Panc1 (cell line): ENCODE data around the gene SCYGR3. TPM values are rescaled to one million over a fixed set of nuclear protein-coding genes. Genes with fewer than 3 reads are reported as not detected.

Experiments
- ATAC-seq: fragments of 200-7000 bp; cut with Tn5 transposase; 2 replicates; pipeline ENCODE4 v1.9.1; 2020; ENCODE audit warnings: mild to moderate bottlenecking, moderate library complexity
- Bru-seq: library from RNA; stranded (reverse); fragments of 400-500 nt; gene quantifications from one replicate; lab custom pipeline; 2021; lab: Mats Ljungman, UMichigan
- BruChase-seq, 2 experiments: library from RNA; stranded (reverse); fragments of 400-500 nt; gene quantifications; one replicate each; lab custom pipeline; 2021; lab: Mats Ljungman, UMichigan
- BruUV-seq: library from RNA; stranded (reverse); fragments of 400-500 nt; replicated peaks from 2 replicates; lab custom pipeline; 2021; lab: Mats Ljungman, UMichigan
- CTCF ChIA-PET: fragments of 300-600 bp; sonication (Branson Sonifier 250); formaldehyde crosslinking; loops from one replicate; lab custom pipeline; 2022; ENCODE audit warnings: antibody characterized with exemption; lab: Charles Lee
- POLR2A ChIA-PET: fragments of 300-600 bp; sonication (Branson Sonifier 250); formaldehyde crosslinking; loops from one replicate; lab custom pipeline; 2022; ENCODE audit warnings: antibody characterized with exemption; lab: Charles Lee
- DNase-seq: peaks from one replicate; pipeline ENCODE4 v3.0.0-alpha.2; 2010; ENCODE audit warnings: low read depth, low spot score
- H3K27ac ChIP-seq: 2 replicates; pipeline ENCODE4 v1.5.1; 2011; ENCODE audit warnings: mild to moderate bottlenecking, low read length, inconsistent platforms
- H3K27me3 ChIP-seq: fragments of 200-500 bp; sonication (Bioruptor generic); 2 replicates; pipeline ENCODE4 v1.6.0; 2014; ENCODE audit warnings: low read length, inconsistent platforms; ENCODE audit not compliant: control insufficient read depth, insufficient read depth
- H3K36me3 ChIP-seq: fragments of 200-500 bp; sonication (Bioruptor generic); 2 replicates; pipeline ENCODE4 v1.5.1; 2014; ENCODE audit warnings: inconsistent platforms, mild to moderate bottlenecking, low read length, moderate library complexity; ENCODE audit not compliant: control insufficient read depth, insufficient read depth
- H3K4me1 ChIP-seq: 2 replicates; pipeline ENCODE4 v1.5.1; 2011; ENCODE audit warnings: inconsistent platforms, mild to moderate bottlenecking, low read length, moderate library complexity; ENCODE audit not compliant: control insufficient read depth, insufficient read depth
- H3K4me3 ChIP-seq, 2 experiments: 2 replicates each; pipeline ENCODE4 v1.5.1; 2011 to 2012; ENCODE audit warnings: low read depth in 2 of 2, low read length in 2 of 2, mild to moderate bottlenecking in 2 of 2, inconsistent platforms in 1 of 2, moderate library complexity in 1 of 2
- H3K9me3 ChIP-seq: fragments of 200-500 bp; sonication (Bioruptor generic); 2 replicates; pipeline ENCODE4 v1.5.1; 2014; ENCODE audit warnings: low read depth, mild to moderate bottlenecking, inconsistent platforms, low read length, moderate library complexity; ENCODE audit not compliant: control insufficient read depth, insufficient read depth
- POLR2AphosphoS5 ChIP-seq: IDR thresholded peaks from 2 replicates; pipeline ENCODE4 v1.6.1; 2012; ENCODE audit warnings: mild to moderate bottlenecking, low read depth, low read length, moderate library complexity
- SIN3A ChIP-seq: IDR thresholded peaks from 2 replicates; pipeline ENCODE4 v1.6.1; 2012; ENCODE audit warnings: low read depth, mild to moderate bottlenecking, low read length, moderate library complexity, borderline replicate concordance; ENCODE audit not compliant: insufficient read depth
- TCF7L2 ChIP-seq: IDR thresholded peaks from 2 replicates; pipeline ENCODE4 v1.6.1; 2011; ENCODE audit warnings: mild to moderate bottlenecking, low read depth, low read length, inconsistent platforms
- in situ Hi-C: cut with HindIII; loops from 2 replicates; pipeline ENCODE4 v1.10.0; 2016; ENCODE audit warnings: low sequenced_read_pairs, low pct_unique_long_range_greater_than_20kb
- intact Hi-C: fragments of 100-400 bp; cut with micrococcal nuclease; formaldehyde crosslinking; loops from one replicate; pipeline ENCODE4 v1.10.0; 2022; ENCODE audit not compliant: unreplicated experiment
- long read RNA-seq: library from polyadenylated mRNA; unstranded; transcript quantifications from one replicate; pipeline ENCODE4 v2.0.0, GENCODE V29; 2021; ENCODE audit not compliant: unreplicated experiment
- polyA plus RNA-seq: library from polyadenylated mRNA; unstranded; fragments of >200 nt; gene quantifications from one replicate; pipeline ENCODE4 v1.2.1, GENCODE V29; 2012; ENCODE audit warnings: missing spikeins; ENCODE audit not compliant: insufficient read length
- total RNA-seq: library from RNA; stranded (reverse); gene quantifications from one replicate; pipeline ENCODE4 v1.2.1, GENCODE V29; 2021; ENCODE audit not compliant: unreplicated experiment
- TF ChIP-seq, protein P1 (sequence below): fragments of 450-650 bp; IDR thresholded peaks from 2 replicates; pipeline ENCODE4 v1.5.1; 2017; ENCODE audit warnings: mild to moderate bottlenecking
- TF ChIP-seq, protein P2 (sequence below), 2 experiments: IDR thresholded peaks; 2 replicates each; pipeline ENCODE4 v1.6.1; 2011 to 2012; ENCODE audit warnings: low read depth in 2 of 2, control low read depth in 1 of 2, low read length in 1 of 2, mild to moderate bottlenecking in 1 of 2, moderate library complexity in 1 of 2; ENCODE audit not compliant: insufficient read depth in 1 of 2

Gene SCYGR3, protein sequence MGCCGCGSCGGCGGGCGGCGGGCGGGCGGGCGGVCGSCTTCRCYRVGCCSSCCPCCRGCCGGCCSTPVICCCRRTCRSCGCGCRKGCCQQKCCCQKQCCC
- total RNA-seq (not detected), Bru-seq, nascent RNA (not detected), BruChase-seq, experiment 1, labeled RNA remaining after a 2-hour chase (not detected), BruChase-seq, experiment 2, labeled RNA remaining after a 6-hour chase (not detected)
- not detected for polyA plus RNA-seq
- long read RNA-seq: 0 reads

DNA sequence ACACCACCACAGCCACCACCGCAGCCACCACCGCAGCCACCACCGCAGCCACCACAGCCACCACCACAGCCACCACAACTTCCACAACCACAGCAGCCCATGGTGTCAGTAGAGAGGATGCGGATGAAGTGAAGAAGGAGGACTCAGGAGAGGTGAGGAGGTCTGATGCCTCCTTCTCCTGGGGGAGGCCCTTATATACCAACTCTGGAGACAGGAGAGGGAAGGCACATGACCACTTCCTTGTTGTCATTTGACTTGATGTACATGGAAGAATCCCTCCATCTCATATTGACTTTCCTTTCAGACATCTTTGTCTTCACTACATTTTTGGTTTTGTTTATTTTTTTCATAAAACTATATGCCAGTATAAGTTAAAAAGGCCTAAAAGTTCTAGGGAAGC lies at the start of gene SCYGR3:
Gene SCYGR3, minus strand, starts transcription at position 101 of the 400 bp plus-strand sequence. Its CDS starts 0 bp downstream, at position 101.
- ChIA-PET POLR2A (no interaction called here), CTCF (no interaction called here)
- in situ Hi-C loops (no loop called here), intact Hi-C loops (no loop called here)
- no peak for ATAC-seq
- Histone ChIP-seq H3K4me1 (no peaks in the 10 kb centered on the region), H3K36me3 (no peaks in the 10 kb centered on the region), H3K27ac (no peak within 1 kb of the TSS), H3K9me3 (no peaks in the 10 kb centered on the region), H3K4me3 (no peak within 1 kb of the TSS), H3K27me3 (no peaks in the 10 kb centered on the region)
- no peak for TF ChIP-seq POLR2AphosphoS5
- no peak for TF ChIP-seq SIN3A
- TF ChIP-seq, protein P1, sequence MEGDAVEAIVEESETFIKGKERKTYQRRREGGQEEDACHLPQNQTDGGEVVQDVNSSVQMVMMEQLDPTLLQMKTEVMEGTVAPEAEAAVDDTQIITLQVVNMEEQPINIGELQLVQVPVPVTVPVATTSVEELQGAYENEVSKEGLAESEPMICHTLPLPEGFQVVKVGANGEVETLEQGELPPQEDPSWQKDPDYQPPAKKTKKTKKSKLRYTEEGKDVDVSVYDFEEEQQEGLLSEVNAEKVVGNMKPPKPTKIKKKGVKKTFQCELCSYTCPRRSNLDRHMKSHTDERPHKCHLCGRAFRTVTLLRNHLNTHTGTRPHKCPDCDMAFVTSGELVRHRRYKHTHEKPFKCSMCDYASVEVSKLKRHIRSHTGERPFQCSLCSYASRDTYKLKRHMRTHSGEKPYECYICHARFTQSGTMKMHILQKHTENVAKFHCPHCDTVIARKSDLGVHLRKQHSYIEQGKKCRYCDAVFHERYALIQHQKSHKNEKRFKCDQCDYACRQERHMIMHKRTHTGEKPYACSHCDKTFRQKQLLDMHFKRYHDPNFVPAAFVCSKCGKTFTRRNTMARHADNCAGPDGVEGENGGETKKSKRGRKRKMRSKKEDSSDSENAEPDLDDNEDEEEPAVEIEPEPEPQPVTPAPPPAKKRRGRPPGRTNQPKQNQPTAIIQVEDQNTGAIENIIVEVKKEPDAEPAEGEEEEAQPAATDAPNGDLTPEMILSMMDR: no peak
- TF ChIP-seq TCF7L2: no peak
- TF ChIP-seq, protein P2, sequence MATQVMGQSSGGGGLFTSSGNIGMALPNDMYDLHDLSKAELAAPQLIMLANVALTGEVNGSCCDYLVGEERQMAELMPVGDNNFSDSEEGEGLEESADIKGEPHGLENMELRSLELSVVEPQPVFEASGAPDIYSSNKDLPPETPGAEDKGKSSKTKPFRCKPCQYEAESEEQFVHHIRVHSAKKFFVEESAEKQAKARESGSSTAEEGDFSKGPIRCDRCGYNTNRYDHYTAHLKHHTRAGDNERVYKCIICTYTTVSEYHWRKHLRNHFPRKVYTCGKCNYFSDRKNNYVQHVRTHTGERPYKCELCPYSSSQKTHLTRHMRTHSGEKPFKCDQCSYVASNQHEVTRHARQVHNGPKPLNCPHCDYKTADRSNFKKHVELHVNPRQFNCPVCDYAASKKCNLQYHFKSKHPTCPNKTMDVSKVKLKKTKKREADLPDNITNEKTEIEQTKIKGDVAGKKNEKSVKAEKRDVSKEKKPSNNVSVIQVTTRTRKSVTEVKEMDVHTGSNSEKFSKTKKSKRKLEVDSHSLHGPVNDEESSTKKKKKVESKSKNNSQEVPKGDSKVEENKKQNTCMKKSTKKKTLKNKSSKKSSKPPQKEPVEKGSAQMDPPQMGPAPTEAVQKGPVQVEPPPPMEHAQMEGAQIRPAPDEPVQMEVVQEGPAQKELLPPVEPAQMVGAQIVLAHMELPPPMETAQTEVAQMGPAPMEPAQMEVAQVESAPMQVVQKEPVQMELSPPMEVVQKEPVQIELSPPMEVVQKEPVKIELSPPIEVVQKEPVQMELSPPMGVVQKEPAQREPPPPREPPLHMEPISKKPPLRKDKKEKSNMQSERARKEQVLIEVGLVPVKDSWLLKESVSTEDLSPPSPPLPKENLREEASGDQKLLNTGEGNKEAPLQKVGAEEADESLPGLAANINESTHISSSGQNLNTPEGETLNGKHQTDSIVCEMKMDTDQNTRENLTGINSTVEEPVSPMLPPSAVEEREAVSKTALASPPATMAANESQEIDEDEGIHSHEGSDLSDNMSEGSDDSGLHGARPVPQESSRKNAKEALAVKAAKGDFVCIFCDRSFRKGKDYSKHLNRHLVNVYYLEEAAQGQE (IDR thresholded peaks at IDR 0.05; ENCODE audit: insufficient read depth in 1 of 2, low read depth in 2 of 2, low read length in 1 of 2): no peak
- no TSS peak for BruUV-seq
- no peak for DNase-seq

DNA sequence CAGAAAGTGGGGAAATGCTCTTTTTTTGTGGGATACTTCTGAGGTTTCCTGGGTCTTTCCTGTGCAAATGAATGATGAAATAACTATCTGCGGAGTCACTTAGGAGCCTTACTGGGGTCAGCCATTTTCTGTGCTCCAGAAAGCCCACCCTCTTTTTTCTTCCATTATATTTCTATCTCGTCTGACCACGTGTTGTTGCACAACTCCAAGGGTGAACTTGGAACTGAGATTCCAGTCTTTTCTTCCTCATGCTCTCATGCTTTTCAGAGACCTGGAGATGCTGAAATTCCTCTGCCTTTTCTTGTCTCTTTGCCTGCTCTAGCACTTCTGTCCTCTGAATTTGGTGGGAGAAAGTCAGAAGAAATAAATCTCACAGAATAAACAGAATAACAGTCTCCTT lies 47.2 kb upstream of the SCYGR3 start:
- Histone ChIP-seq H3K4me1 (no peaks in the 10 kb centered on the region), H3K9me3 (no peaks in the 10 kb centered on the region), H3K4me3 (no peak overlapping the region), H3K27ac (no peak overlapping the region), H3K36me3 (no peaks in the 10 kb centered on the region), H3K27me3 (no peaks in the 10 kb centered on the region)
- CTCF ChIA-PET: no interaction called here
- TF ChIP-seq, protein P2 (IDR thresholded peaks at IDR 0.05; ENCODE audit: insufficient read depth in 1 of 2, low read depth in 2 of 2, low read length in 1 of 2): no peak
- no peak for TF ChIP-seq POLR2AphosphoS5
- TF ChIP-seq, protein P1: no peak
- no peak for TF ChIP-seq SIN3A
- TF ChIP-seq TCF7L2: no peak
- POLR2A ChIA-PET: no interaction called here
- in situ Hi-C loops: no loop called here
- BruUV-seq: no TSS peak
- no peak for ATAC-seq
- intact Hi-C loops: no loop called here
- DNase-seq: no peak
